GM12878 (cell line): ENCODE measurements around the gene FURIN. TPM values are rescaled to one million over a fixed set of nuclear protein-coding genes. Genes with fewer than 3 reads are reported as not detected.

Experiments used
- ATAC-seq: fragments of 200-7000 bp; cut with Tn5 transposase; 3 replicates; pipeline ENCODE4 v1.9.1; 2020; ENCODE audit warnings: mild to moderate bottlenecking, moderate library complexity
- BruUV-seq: library from RNA; stranded (reverse); fragments of 400-500 nt; replicated peaks from 2 replicates; lab custom pipeline; 2021; lab: Mats Ljungman, UMichigan
- CTCF ChIA-PET: fragments of 300-600 bp; sonication (Branson Sonifier 250); formaldehyde crosslinking; extraction: SDS; loops from one replicate; lab custom pipeline; 2021; ENCODE audit warnings: inconsistent platforms; lab: Yijun Ruan, JAX
- POLR2A ChIA-PET: fragments of 350-600 bp; formaldehyde crosslinking; extraction: SDS; loops from one replicate; lab custom pipeline; 2021; ENCODE audit warnings: inconsistent platforms; lab: Charles Lee
- RAD21 ChIA-PET: fragments of 300-600 bp; sonication (Branson Sonifier 250); formaldehyde crosslinking; loops from one replicate; lab custom pipeline; 2023; ENCODE audit warnings: antibody characterized with exemption; ENCODE audit not compliant: unreplicated experiment; lab: Charles Lee
- SMC1A ChIA-PET: fragments of 300-600 bp; sonication (Branson Sonifier 250); formaldehyde crosslinking; loops from one replicate; lab custom pipeline; 2023; ENCODE audit not compliant: unreplicated experiment, uncharacterized antibody; lab: Charles Lee
- DNase-seq: peaks from one replicate; pipeline ENCODE4 v3.0.0-alpha.2; 2011; ENCODE audit warnings: low read depth, low spot score
- FAIRE-seq: peaks from 3 replicates; lab custom pipeline; 2011; peaks lifted over from hg19 to GRCh38; lab: Jason Lieb, UNC
- H2AFZ ChIP-seq: 2 replicates; pipeline ENCODE4 v1.6.0; 2011; ENCODE audit warnings: low read depth, low read length, control low read depth; ENCODE audit not compliant: control insufficient read depth
- H3K27ac ChIP-seq: 2 replicates; pipeline ENCODE4 v1.5.1; 2011; ENCODE audit warnings: control low read depth; ENCODE audit not compliant: control insufficient read depth, insufficient read depth
- H3K27me3 ChIP-seq, 2 experiments: replicated peaks in 1 of 2; 2 replicates each; pipeline versions ENCODE4 v1.6.0 to v1.6.1; 2011; ENCODE audit warnings: low read length in 1 of 2; ENCODE audit not compliant: control insufficient read depth in 2 of 2, insufficient read depth in 2 of 2
- H3K36me3 ChIP-seq, 2 experiments: 2 replicates each; pipeline ENCODE4 v1.5.1; 2011; ENCODE audit warnings: low read length in 1 of 2; ENCODE audit not compliant: control insufficient read depth in 2 of 2, insufficient read depth in 2 of 2
- H3K4me1 ChIP-seq: 2 replicates; pipeline ENCODE4 v1.6.1; 2011; ENCODE audit warnings: mild to moderate bottlenecking, low read length, moderate library complexity, mixed read lengths; ENCODE audit not compliant: control insufficient read depth, insufficient read depth
- H3K4me2 ChIP-seq: 2 replicates; pipeline ENCODE4 v1.6.0; 2011; ENCODE audit warnings: control low read depth; ENCODE audit not compliant: control insufficient read depth, insufficient read depth
- H3K4me3 ChIP-seq: fragments of 200-600 bp; sonication (generic); 2 replicates; pipeline ENCODE4 v1.5.1; 2016
- H3K79me2 ChIP-seq: 2 replicates; pipeline ENCODE4 v1.6.0; 2011; ENCODE audit warnings: low read length; ENCODE audit not compliant: control insufficient read depth, insufficient read depth
- H3K9ac ChIP-seq: 2 replicates; pipeline ENCODE4 v1.8.0; 2011; ENCODE audit warnings: low read length, control low read depth, mixed read lengths; ENCODE audit not compliant: control insufficient read depth, insufficient read depth
- H3K9me3 ChIP-seq: replicated peaks from 3 replicates; pipeline ENCODE4 v1.5.1; 2011; ENCODE audit warnings: mild to moderate bottlenecking, low read length; ENCODE audit not compliant: control insufficient read depth, insufficient read depth
- H4K20me1 ChIP-seq: 2 replicates; pipeline ENCODE4 v1.6.0; 2011; ENCODE audit not compliant: control insufficient read depth, insufficient read depth
- ATF7 ChIP-seq: fragments of 450-650 bp; IDR thresholded peaks from 2 replicates; pipeline ENCODE4 v1.6.1; 2016; ENCODE audit warnings: low read depth, mild to moderate bottlenecking
- CEBPZ ChIP-seq: fragments of 150-350 bp; IDR thresholded peaks from 2 replicates; pipeline ENCODE4 v1.6.1; 2016; ENCODE audit warnings: low read depth, low read length
- CREM ChIP-seq: IDR thresholded peaks from 2 replicates; pipeline ENCODE4 v1.6.1; 2014; ENCODE audit warnings: antibody characterized with exemption, low read depth
- EED ChIP-seq: sonication (generic); IDR thresholded peaks from 2 replicates; pipeline ENCODE4 v1.6.1; 2016; ENCODE audit warnings: antibody characterized with exemption, low read depth
- EP300 ChIP-seq, 2 experiments: fragments of 150-350 bp in 1 of 2; IDR thresholded peaks; 2 replicates each; pipeline ENCODE4 v1.6.1; 2011 to 2012; ENCODE audit warnings: low read depth in 2 of 2, low read length in 2 of 2, borderline replicate concordance in 1 of 2, improper control_type of control experiment in 1 of 2, inconsistent platforms in 1 of 2; ENCODE audit not compliant: control insufficient read depth in 1 of 2
- IRF3 ChIP-seq: fragments of 450-650 bp; IDR thresholded peaks from 2 replicates; pipeline ENCODE4 v1.6.1; 2014; ENCODE audit warnings: mild to moderate bottlenecking
- POLR2AphosphoS2 ChIP-seq: IDR thresholded peaks from 2 replicates; pipeline ENCODE4 v1.6.1; 2011; ENCODE audit warnings: low read depth, mild to moderate bottlenecking, low read length, improper control_type of control experiment, moderate library complexity
- RAD51 ChIP-seq: fragments of 450-650 bp; IDR thresholded peaks from 2 replicates; pipeline ENCODE4 v1.6.1; 2016; ENCODE audit warnings: moderate library complexity, mild to moderate bottlenecking, inconsistent platforms
- SMARCA5 ChIP-seq: fragments of 450-650 bp; IDR thresholded peaks from 2 replicates; pipeline ENCODE4 v1.6.1; 2017; ENCODE audit warnings: mild to moderate bottlenecking
- ZBTB40 ChIP-seq: fragments of 450-650 bp; IDR thresholded peaks from 2 replicates; pipeline ENCODE4 v1.6.1; 2016; ENCODE audit warnings: mild to moderate bottlenecking, moderate library complexity, borderline replicate concordance
- ZNF217 ChIP-seq: fragments of 450-650 bp; IDR thresholded peaks from 2 replicates; pipeline ENCODE4 v1.6.1; 2017; ENCODE audit warnings: antibody characterized with exemption, mild to moderate bottlenecking
- ZNF384 ChIP-seq: IDR thresholded peaks from 2 replicates; pipeline ENCODE4 v1.6.1; 2012; ENCODE audit warnings: low read depth, mild to moderate bottlenecking, low read length, improper control_type of control experiment, borderline replicate concordance
- WGBS: methylation state at CpG from one replicate; pipeline ENCODE4 v1.1.6; 2016; ENCODE audit warnings: low lambda C conversion rate; ENCODE audit not compliant: insufficient replicate concordance, insufficient coverage; ENCODE audit errors: missing lambda C conversion rate; 5-methylcytosine and 5-hydroxymethylcytosine counted together
- in situ Hi-C: fragments of 300-500 bp; cut with MboI; formaldehyde crosslinking; loops from 9 replicates; pipeline ENCODE4 v1.14.3; 2018; ENCODE audit warnings: mixed read lengths
- intact Hi-C: fragments of 100-400 bp; cut with micrococcal nuclease; formaldehyde crosslinking; loops from one replicate; pipeline ENCODE4 v1.14.2; 2022; ENCODE audit not compliant: unreplicated experiment
- polyA plus RNA-seq, 11 experiments: library from polyadenylated mRNA; depleted of rRNA in 4 of 11; unstranded in 6 of 11; stranded (reverse) in 5 of 11; fragments of >200 nt; fragmentation: Nextera tagmentation in 4 of 11; fragmentation: Illumina TruSeq in 1 of 11; extraction: Ambion mirVana in 4 of 11; extraction: Trizol in 1 of 11; gene quantifications; 1 replicate in 1 of 11; 2 replicates in 10 of 11; pipeline versions ENCODE4 v1.2.1 to v1.2.3, GENCODE V29; 2011 to 2016; ENCODE audit warnings: inconsistent platforms in 2 of 11, missing spikeins in 2 of 11, low read depth in 1 of 11
- total RNA-seq, 4 experiments: library from RNA; depleted of rRNA in 3 of 4; stranded (reverse); fragments of >200 nt in 3 of 4; fragmentation: Illumina TruSeq in 1 of 4; extraction: Trizol in 1 of 4; gene quantifications; 2 replicates each; pipeline versions ENCODE4 v1.2.1 to v1.2.3, GENCODE V29; 2013 to 2021
- TF ChIP-seq, protein P1 (sequence below): fragments of 450-650 bp; IDR thresholded peaks from 2 replicates; pipeline ENCODE4 v1.6.1; 2017; ENCODE audit warnings: borderline replicate concordance

Gene FURIN
- total and polyA plus RNA-seq, 10 of the 15 experiments (the other 5 are each of a cell fraction or from before 2014, with no cell fraction given): 0.47 to 39.9 (median 8.0) TPM

GRCh38 chr15:90924375-90924774 lies 56.0 kb downstream of the FURIN start:
- H3K36me3 ChIP-seq: peaks cover 9 to 16% of the 10 kb centered on the region in 2 experiments; a peak in 3 of 4 replicates
- SMC1A ChIA-PET: interaction anchor here (1.8 to 2.1 kb wide), 3 partner anchors 9 to 238 kb away, joined by 4 to 9 read pairs (median 4); partner anchors contain the start of genes HDDC3 and UNC45A
- intact Hi-C loops: no loop called here
- DNase-seq (no peak), FAIRE-seq (peak; percentile 92), ATAC-seq (peak; percentile 87)
- peak overlapping the region; percentile 95 for H3K4me2 ChIP-seq
- peaks cover 32% of the 10 kb centered on the region for H3K4me1 ChIP-seq
- CTCF ChIA-PET: interaction anchor here (0.5 to 18.1 kb wide), 4 partner anchors 9 to 56 kb away, joined by 4 to 480 read pairs (median 36); partner anchors contain the start of genes HDDC3, MAN2A2 and UNC45A
- H3K9ac ChIP-seq: peak overlapping the region; percentile 63
- 0% methylated on average over 5 of the region's 5 CpGs for WGBS
- in situ Hi-C loops: no loop called here
- RAD21 ChIA-PET: interaction anchor here (0.6 to 4.5 kb wide), 3 partner anchors 9 to 70 kb away, joined by 3 to 40 read pairs (median 36); partner anchors contain the start of genes HDDC3, MAN2A2 and UNC45A
- peak overlapping the region; percentile 67 for H2AFZ ChIP-seq
- H3K4me3 ChIP-seq: peak overlapping the region; percentile 25; the same call in 1 of the 2 replicates
- H3K9me3 ChIP-seq: no peaks in the 10 kb centered on the region
- no peaks in the 10 kb centered on the region for H3K27me3 ChIP-seq
- H4K20me1 ChIP-seq: no peaks in the 10 kb centered on the region
- POLR2A ChIA-PET: interaction anchor here (3.4 to 4.6 kb wide), 2 partner anchors 8 to 21 kb away, joined by 32 to 42 read pairs; partner anchors contain the start of genes HDDC3, MAN2A2 and UNC45A
- peak overlapping the region; percentile 89 for H3K27ac ChIP-seq
- peaks cover 5% of the 10 kb centered on the region for H3K79me2 ChIP-seq
- no TSS peak for BruUV-seq
- TF ChIP-seq ZBTB40 (no peak), ZNF217 (no peak), CEBPZ (no peak), SMARCA5 (no peak), IRF3 (no peak), POLR2AphosphoS2 (no peak), EP300 (IDR thresholded peaks at IDR 0.05; ENCODE audit: borderline replicate concordance in 1 of 2, control insufficient read depth in 1 of 2, low read depth in 2 of 2, low read length in 2 of 2) (0 out of 4 replicates have a peak, but pooled peaks of 1 of the 2 experiments have one; percentile 12), ATF7 (peak; percentile 76), EED (peak; percentile 75; the same call in 1 of the 2 replicates), CREM (peak; percentile 63; the same call in 1 of the 2 replicates), RAD51 (no peak), ZNF384 (no peak)
- TF ChIP-seq, protein P1, sequence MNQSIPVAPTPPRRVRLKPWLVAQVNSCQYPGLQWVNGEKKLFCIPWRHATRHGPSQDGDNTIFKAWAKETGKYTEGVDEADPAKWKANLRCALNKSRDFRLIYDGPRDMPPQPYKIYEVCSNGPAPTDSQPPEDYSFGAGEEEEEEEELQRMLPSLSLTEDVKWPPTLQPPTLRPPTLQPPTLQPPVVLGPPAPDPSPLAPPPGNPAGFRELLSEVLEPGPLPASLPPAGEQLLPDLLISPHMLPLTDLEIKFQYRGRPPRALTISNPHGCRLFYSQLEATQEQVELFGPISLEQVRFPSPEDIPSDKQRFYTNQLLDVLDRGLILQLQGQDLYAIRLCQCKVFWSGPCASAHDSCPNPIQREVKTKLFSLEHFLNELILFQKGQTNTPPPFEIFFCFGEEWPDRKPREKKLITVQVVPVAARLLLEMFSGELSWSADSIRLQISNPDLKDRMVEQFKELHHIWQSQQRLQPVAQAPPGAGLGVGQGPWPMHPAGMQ: no peak
